IgD-negative memory B cell (primary cell): ENCODE data around the gene DOCK10. TPM values are rescaled to one million over a fixed set of nuclear protein-coding genes. Genes with fewer than 3 reads are reported as not detected.
"Not testable (repeated sequence)": the region's sequence is repeated elsewhere in the genome, so short reads cannot be mapped to it uniquely, and the experiment has no call there.

Experiments used
- H3K27ac Mint-ChIP-seq, 3 donors: one replicate each; pipeline ENCODE4 v1.8.0; 2020 to 2022; ENCODE audit warnings: mild to moderate bottlenecking in 3 of 3, mixed read lengths in 3 of 3, moderate library complexity in 1 of 3
- H3K27me3 Mint-ChIP-seq: one replicate; pipeline ENCODE4 v1.8.0; 2021; ENCODE audit warnings: mixed read lengths
- H3K36me3 Mint-ChIP-seq: one replicate; pipeline ENCODE4 v1.8.0; 2020; ENCODE audit warnings: mild to moderate bottlenecking, mixed read lengths
- H3K4me1 Mint-ChIP-seq, 3 donors: one replicate each; pipeline ENCODE4 v1.8.0; 2020 to 2022; ENCODE audit warnings: mixed read lengths in 3 of 3, mild to moderate bottlenecking in 1 of 3
- H3K4me3 Mint-ChIP-seq, 4 donors: one replicate each; pipeline ENCODE4 v1.8.0; 2020 to 2022; ENCODE audit warnings: mild to moderate bottlenecking in 4 of 4, mixed read lengths in 4 of 4, moderate library complexity in 3 of 4
- H3K9me3 Mint-ChIP-seq, 3 donors: one replicate each; pipeline ENCODE4 v1.8.0; 2020 to 2021; ENCODE audit warnings: mixed read lengths in 3 of 3, mild to moderate bottlenecking in 1 of 3
- polyA plus RNA-seq: library from polyadenylated mRNA; unstranded; fragments of 300-500 nt; fragmentation: Illumina TruSeq; gene quantifications from one replicate; pipeline ENCODE4 v1.2.3, GENCODE V29; 2021

DOCK10 gene
- polyA plus RNA-seq, 1 donor from 2014 or later, result 26.9 TPM

- no peak overlapping the region for H3K4me3 Mint-ChIP-seq
- no peak overlapping the region for H3K27ac Mint-ChIP-seq
- H3K4me1 Mint-ChIP-seq, result no peaks in the 10 kb centered on the region
- H3K9me3 Mint-ChIP-seq, result peaks cover 11 to 16% (median 13%) of the 10 kb centered on the region in 3 donors
- H3K36me3 Mint-ChIP-seq, result peaks cover 2% of the 10 kb centered on the region
- peaks cover 5% of the 10 kb centered on the region for H3K27me3 Mint-ChIP-seq
These were observed 22.7 kb upstream of the DOCK10 start for GRCh38 chr2:225064928-225065327.

DNA sequence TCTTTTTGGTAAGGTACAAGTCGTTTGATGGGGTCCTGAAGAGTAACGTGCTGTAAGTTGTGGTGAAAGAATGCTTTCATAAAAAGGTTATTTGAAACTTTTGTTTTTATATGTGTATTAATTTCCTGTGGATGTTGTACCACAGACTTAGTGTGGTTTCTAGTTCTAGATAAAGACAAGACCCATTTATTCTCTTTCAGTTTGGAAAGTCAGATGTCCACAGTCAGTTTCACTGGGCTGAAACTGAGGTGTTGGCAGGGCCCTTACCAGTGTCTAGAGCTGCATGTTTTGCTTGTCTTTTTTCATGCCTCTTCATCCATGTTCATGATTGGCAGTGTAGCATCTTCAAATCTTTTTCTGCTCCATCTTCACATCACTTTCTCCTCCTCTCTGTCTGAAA, 22.1 kb upstream of the DOCK10 start:
- peaks cover 4% of the 10 kb centered on the region for H3K27me3 Mint-ChIP-seq
- no peak overlapping the region for H3K4me3 Mint-ChIP-seq
- H3K4me1 Mint-ChIP-seq, result no peaks in the 10 kb centered on the region
- peaks cover 2% of the 10 kb centered on the region for H3K36me3 Mint-ChIP-seq
- no peak overlapping the region for H3K27ac Mint-ChIP-seq
- H3K9me3 Mint-ChIP-seq, result peaks cover 11 to 16% (median 13%) of the 10 kb centered on the region in 3 donors

GRCh38 chr2:225056330-225057073, 14.2 kb upstream of the DOCK10 start:
- Mint-ChIP-seq H3K4me1 (peaks cover 4 to 7% (median 6%) of the 10 kb centered on the region in 3 donors), H3K27me3 (no peaks in the 10 kb centered on the region), H3K9me3 (peaks cover 0 to 2% (median 0%) of the 10 kb centered on the region in 3 donors), H3K4me3 (no peak overlapping the region), H3K27ac (no peak overlapping the region), H3K36me3 (no peaks in the 10 kb centered on the region)

DNA sequence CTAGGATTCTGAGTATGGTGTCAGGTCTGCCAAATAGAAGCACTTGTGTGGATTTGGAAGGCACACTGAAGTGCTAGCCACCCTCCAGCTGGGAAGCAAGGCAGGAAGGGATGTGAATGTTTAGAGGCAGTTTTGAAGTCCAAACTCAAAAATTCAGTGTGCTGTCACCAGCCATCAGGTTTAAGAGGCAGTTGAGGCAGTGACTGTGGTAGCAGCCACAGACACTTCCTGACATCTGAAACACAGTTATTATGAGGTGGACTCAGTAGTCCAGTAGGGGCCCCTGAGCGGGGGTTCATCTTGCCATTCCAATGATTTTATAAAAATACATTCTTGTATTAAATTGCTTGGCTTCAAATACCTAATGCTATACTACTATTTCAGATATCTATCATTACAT, 13.4 kb upstream of the DOCK10 start:
- Mint-ChIP-seq H3K27ac (no peak overlapping the region), H3K4me1 (peaks cover 4 to 7% (median 6%) of the 10 kb centered on the region in 3 donors), H3K36me3 (no peaks in the 10 kb centered on the region), H3K27me3 (no peaks in the 10 kb centered on the region), H3K9me3 (peaks cover 0 to under 1% (median 0%) of the 10 kb centered on the region in 3 donors), H3K4me3 (no peak overlapping the region)

DNA sequence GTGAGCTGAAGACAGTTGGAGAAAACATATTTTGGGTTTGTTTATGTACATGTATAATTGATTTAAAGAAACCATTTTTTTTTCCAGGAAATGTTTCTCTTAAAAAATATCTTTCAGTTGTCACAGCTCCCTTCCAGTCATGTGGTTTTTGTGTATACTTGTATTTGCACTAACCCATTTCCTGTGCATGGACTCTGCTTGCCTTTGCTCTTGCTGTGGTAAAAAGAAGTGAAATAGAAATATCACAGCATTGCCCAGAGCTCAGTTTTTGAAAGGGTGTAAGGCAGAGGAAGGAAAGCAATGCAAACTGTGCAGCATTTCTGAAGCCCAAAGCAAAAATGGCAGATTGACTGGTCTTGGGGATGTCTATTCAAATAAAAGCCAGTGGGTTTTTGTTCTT, 10.4 kb upstream of the DOCK10 start:
- no peak overlapping the region for H3K27ac Mint-ChIP-seq
- H3K27me3 Mint-ChIP-seq, result peaks cover 2% of the 10 kb centered on the region
- peaks cover 4 to 7% (median 6%) of the 10 kb centered on the region in 3 donors for H3K4me1 Mint-ChIP-seq
- no peak overlapping the region for H3K4me3 Mint-ChIP-seq
- H3K36me3 Mint-ChIP-seq, result no peaks in the 10 kb centered on the region
- no peaks in the 10 kb centered on the region for H3K9me3 Mint-ChIP-seq

GRCh38 chr2:225047502-225047901, 5.2 kb upstream of the DOCK10 start:
- H3K36me3 Mint-ChIP-seq, H3K27ac Mint-ChIP-seq, H3K4me3 Mint-ChIP-seq, H3K27me3 Mint-ChIP-seq, H3K9me3 Mint-ChIP-seq: not testable (repeated sequence)
- peaks cover 5 to 12% (median 9%) of the 10 kb centered on the region in 3 donors for H3K4me1 Mint-ChIP-seq

GRCh38 chr2:225042800-225043167, 516 bp upstream of the DOCK10 start:
- Mint-ChIP-seq H3K27ac (peak overlapping the region in 2 of 3 donors; percentile 33 to 39), H3K4me1 (peaks cover 27 to 44% (median 38%) of the 10 kb centered on the region in 3 donors), H3K4me3 (peak overlapping the region; percentile 82 to 91 (median 86)), H3K27me3 (peaks cover 7% of the 10 kb centered on the region), H3K9me3 (no peaks in the 10 kb centered on the region), H3K36me3 (no peaks in the 10 kb centered on the region)

DNA sequence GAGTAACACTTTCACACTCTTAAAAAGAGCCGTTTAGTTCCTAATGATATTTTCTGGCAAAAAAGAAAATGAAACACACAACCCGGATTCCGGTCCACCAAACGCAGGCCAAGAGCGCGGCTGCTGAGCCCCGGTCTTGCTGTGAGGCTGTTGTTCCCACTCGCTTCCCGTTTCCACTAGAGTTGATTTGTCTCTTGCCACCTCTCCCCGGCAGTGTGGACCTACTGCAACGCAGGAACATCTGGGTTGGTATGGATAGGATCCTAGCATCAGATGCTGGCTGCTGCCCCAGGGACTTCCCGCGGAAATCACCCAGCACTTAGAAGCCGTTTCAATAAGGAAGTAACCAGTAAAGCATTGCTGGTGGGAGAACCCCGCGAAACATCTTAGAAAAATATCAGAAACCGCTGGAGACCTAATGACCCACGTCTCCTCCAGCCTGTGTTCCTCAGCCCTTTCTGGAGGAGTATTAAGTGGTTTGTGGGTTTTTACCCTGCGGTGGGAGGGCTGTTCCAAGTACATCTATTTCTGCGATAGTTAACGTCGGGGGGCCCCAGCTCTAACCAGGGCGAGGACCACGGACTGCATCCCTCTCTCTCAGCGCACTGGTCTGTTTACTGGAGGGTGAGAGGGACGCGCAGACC, 939 bp downstream of the DOCK10 start:
- peak overlapping the region; percentile 75 to 99 (median 98) for H3K27ac Mint-ChIP-seq

DNA sequence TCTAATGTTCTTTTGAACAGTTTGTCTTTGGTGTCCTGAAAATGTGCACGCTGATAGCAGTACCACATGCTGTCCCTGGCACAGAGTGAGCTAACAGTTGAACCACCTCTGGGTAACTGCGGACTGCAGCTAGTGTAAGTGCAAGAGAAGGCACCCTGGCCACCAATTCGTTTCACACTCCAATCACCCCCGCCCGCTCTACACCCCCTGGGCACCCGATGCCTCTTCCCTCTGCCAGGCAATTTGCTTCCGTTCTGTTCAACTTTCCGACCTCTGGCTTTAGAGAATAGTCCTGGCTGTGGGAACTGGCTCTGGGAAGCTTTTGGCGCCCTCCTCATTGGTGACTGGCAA, 1.4 kb downstream of the DOCK10 start:
- no peaks in the 10 kb centered on the region for H3K9me3 Mint-ChIP-seq
- peaks cover 33 to 54% (median 48%) of the 10 kb centered on the region in 3 donors for H3K4me1 Mint-ChIP-seq
- H3K4me3 Mint-ChIP-seq, result peak overlapping the region; percentile 91 to 98 (median 98)
- peak overlapping the region; percentile 75 to 99 (median 98) for H3K27ac Mint-ChIP-seq
- H3K27me3 Mint-ChIP-seq, result peaks cover 3% of the 10 kb centered on the region
- peaks cover 2% of the 10 kb centered on the region for H3K36me3 Mint-ChIP-seq

More for the DNA sequence above, 939 bp downstream of the DOCK10 start:
- Mint-ChIP-seq H3K4me3 (peak overlapping the region; percentile 91 to 98 (median 98)), H3K27me3 (peaks cover 3% of the 10 kb centered on the region), H3K4me1 (peaks cover 33 to 52% (median 48%) of the 10 kb centered on the region in 3 donors), H3K36me3 (no peaks in the 10 kb centered on the region), H3K9me3 (no peaks in the 10 kb centered on the region)

DNA sequence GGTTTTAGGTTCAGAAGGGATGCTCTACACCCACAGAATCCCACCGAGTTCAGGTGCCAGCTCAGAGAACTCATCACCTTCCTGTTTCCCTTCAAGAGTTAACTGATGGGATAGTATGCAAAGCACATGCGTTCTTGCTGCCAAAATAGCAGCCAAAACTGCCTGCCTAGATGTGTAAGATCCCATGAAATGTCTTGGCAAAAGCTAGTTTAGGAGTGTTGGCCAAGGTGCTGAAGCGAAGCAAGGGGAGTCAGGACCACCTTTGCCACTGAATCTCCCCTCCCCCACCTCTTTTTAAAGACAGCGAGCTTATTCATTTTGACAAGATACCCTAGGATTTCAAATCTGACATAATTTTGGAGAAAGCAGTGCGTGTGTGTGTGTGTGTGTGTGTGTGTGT, 2.1 kb downstream of the DOCK10 start:
- H3K27me3 Mint-ChIP-seq, result peaks cover 3% of the 10 kb centered on the region
- peaks cover 35 to 58% (median 48%) of the 10 kb centered on the region in 3 donors for H3K4me1 Mint-ChIP-seq
- peaks cover 4% of the 10 kb centered on the region for H3K36me3 Mint-ChIP-seq
- peak overlapping the region; percentile 74 to 98 (median 94) for H3K4me3 Mint-ChIP-seq
- H3K27ac Mint-ChIP-seq, result peak overlapping the region; percentile 5 to 98 (median 72)
- no peaks in the 10 kb centered on the region for H3K9me3 Mint-ChIP-seq

- Mint-ChIP-seq H3K36me3 (peaks cover 5% of the 10 kb centered on the region), H3K4me3 (peak overlapping the region; percentile 72 to 91 (median 90)), H3K27ac (peak overlapping the region; percentile 26 to 65 (median 59)), H3K4me1 (peaks cover 39 to 66% (median 41%) of the 10 kb centered on the region in 3 donors), H3K27me3 (no peaks in the 10 kb centered on the region), H3K9me3 (no peaks in the 10 kb centered on the region)
These were observed 4.1 kb downstream of the DOCK10 start for GRCh38 chr2:225038231-225038523.

- no peaks in the 10 kb centered on the region for H3K9me3 Mint-ChIP-seq
- peak overlapping the region; percentile 72 to 91 (median 90) for H3K4me3 Mint-ChIP-seq
- H3K36me3 Mint-ChIP-seq, result peaks cover 5% of the 10 kb centered on the region
- peak overlapping the region; percentile 26 to 65 (median 59) for H3K27ac Mint-ChIP-seq
- no peaks in the 10 kb centered on the region for H3K27me3 Mint-ChIP-seq
- H3K4me1 Mint-ChIP-seq, result peaks cover 35 to 62% (median 37%) of the 10 kb centered on the region in 3 donors
These were observed 4.6 kb downstream of the DOCK10 start for GRCh38 chr2:225037415-225038230.

- peak overlapping the region in 1 of 4 donors; percentile 77 for H3K4me3 Mint-ChIP-seq
- no peaks in the 10 kb centered on the region for H3K9me3 Mint-ChIP-seq
- H3K36me3 Mint-ChIP-seq, result peaks cover 5% of the 10 kb centered on the region
- H3K4me1 Mint-ChIP-seq, result peaks cover 35 to 61% (median 37%) of the 10 kb centered on the region in 3 donors
- H3K27ac Mint-ChIP-seq, result peak overlapping the region in 1 of 3 donors; percentile 69
- no peaks in the 10 kb centered on the region for H3K27me3 Mint-ChIP-seq
These were observed 5.8 kb downstream of the DOCK10 start for GRCh38 chr2:225036431-225036830.

DNA sequence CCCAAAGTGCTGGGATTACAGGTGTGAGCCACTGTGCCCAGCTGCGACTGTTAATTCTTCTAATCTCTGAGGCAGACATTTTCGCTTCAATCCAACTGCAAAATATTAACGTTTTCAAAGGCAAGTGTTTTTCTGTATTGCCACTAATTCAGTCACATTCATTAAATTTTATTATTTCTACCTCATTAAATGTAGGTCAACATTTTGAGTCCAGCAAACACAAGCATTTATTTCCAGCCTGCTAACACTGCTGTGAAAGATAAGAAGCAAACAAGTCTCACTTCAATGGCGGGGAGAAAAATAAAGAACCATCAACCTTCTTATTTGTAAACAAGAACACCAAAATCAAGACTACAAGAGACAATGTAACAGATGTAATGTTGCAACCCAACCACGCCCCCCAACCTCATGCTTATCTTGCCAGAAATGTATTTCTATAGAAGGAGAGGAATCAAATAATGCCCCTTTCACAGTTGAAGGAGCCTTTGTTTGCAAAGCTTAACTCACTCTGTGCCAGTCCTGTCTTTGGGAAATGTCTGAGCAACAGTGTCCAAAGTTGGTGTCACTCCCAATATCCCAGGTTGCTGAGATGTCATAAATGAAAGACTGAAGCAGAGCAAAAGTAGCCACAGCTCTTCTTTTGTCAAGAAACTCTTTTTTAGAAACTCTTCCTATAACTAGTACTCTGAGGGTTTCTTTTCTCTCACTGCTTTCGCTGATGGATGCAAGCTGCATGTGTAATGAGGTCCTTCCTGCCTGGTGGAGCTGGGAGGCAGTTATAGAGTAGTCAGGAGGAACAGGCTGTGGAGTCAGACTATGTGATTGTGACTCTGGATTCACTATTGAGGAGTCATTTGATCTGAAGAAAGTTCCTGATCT, 8.6 kb downstream of the DOCK10 start:
- Mint-ChIP-seq H3K27ac (no peak overlapping the region), H3K36me3 (peaks cover 5% of the 10 kb centered on the region), H3K4me3 (no peak overlapping the region), H3K27me3 (no peaks in the 10 kb centered on the region), H3K4me1 (peaks cover 15 to 35% (median 19%) of the 10 kb centered on the region in 3 donors), H3K9me3 (no peaks in the 10 kb centered on the region)
